ENCODE measurements around the gene MED29. TPM values are rescaled to one million over a fixed set of nuclear protein-coding genes. Genes with fewer than 3 reads are reported as not detected.
A peak's percentile ranks its signal among the peaks of the same experiment; 100 is the strongest.

The MED29 gene
- total and polyA plus RNA-seq, 2 of the 13 experiments (the other 11 are each of a cell fraction or from before 2014, with no cell fraction given), result 14.0 to 19.7 TPM

DNA sequence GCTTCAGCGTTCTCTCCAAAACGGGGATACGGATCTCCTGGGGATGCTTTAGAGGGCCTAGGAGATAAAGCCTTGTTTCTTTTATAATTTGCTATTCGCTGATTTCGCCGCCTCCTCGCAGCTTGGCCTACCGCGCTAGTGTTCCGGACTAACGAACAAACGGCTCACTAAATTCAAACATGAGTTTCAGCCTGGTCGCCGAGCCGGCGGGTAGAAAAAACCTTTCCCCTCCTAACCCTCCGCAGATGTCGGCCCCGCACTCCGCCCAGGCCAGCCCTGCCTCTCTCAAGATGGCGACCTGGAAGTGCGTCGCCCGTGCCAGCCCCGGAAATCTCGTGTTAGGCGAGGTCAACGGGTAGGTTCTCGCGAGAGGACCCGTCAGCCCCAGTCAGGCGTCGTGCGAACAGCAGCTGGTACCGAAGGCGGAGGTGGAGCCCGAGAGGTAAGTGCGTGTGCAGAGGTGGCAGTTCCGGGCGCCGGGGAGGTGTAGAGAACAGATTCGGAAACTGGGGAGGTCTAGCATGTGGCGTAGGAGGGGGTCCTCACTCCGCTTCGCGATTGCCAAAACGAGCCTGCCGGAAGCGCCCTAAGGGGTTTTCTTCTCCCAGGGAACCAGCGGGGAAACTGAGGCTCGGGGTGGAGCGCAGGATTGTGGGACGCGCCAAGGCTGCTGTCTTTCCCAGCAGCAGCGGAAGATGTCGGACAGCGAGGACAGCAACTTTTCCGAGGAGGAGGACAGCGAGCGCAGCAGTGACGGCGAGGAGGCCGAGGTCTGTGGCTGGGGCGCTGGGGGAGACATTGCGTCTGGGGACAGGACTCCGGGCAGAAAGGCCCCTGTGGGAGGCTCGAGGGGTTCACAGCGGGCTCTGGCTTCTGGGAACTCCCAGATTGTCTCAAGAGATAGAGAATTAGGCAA is 54.3 kb downstream of the MED29 start, which contains the start of gene SUPT5H (continued):
- TF ChIP-seq LRRFIP1 (CRISPR knock-in tag; conservative IDR thresholded peaks at IDR 0.05) (no peak), KDM1A (CRISPR knock-in tag; IDR thresholded peaks at IDR 0.05) (no peak), GABPA (IDR thresholded peaks at IDR 0.05; ENCODE audit: low read depth, low read length) (peak; percentile 83), GABPA (CRISPR knock-in tag; IDR thresholded peaks at IDR 0.05; ENCODE audit: low read depth) (peak; percentile 95), E2F5 (CRISPR knock-in tag; conservative IDR thresholded peaks at IDR 0.05) (no peak), ZNF615 (CRISPR knock-in tag; IDR thresholded peaks at IDR 0.05; ENCODE audit: borderline replicate concordance) (0 out of 2 replicates have a peak, but pooled peaks have one; percentile 29), MAFF (IDR thresholded peaks at IDR 0.05; ENCODE audit: low read depth, low read length) (no peak), JUN (CRISPR knock-in tag; IDR thresholded peaks at IDR 0.05) (peak; percentile 45; the same call in 1 of the 2 replicates), TIGD3 (CRISPR knock-in tag; IDR thresholded peaks at IDR 0.05; ENCODE audit: borderline replicate concordance) (no peak), ZNF33A (CRISPR knock-in tag; IDR thresholded peaks at IDR 0.05; ENCODE audit: borderline replicate concordance) (no peak; the same call in 1 of the 2 replicates), ZNF720 (CRISPR knock-in tag; IDR thresholded peaks at IDR 0.05) (no peak), RXRB (CRISPR knock-in tag; IDR thresholded peaks at IDR 0.05; ENCODE audit: borderline replicate concordance) (peak; percentile 86), ZNF446 (CRISPR knock-in tag; IDR thresholded peaks at IDR 0.05) (no peak), SALL1 (CRISPR knock-in tag; IDR thresholded peaks at IDR 0.05) (peak; percentile 91), BORCS8-MEF2B (CRISPR knock-in tag; IDR thresholded peaks at IDR 0.05) (peak; percentile 70), ZNF30 (CRISPR knock-in tag; IDR thresholded peaks at IDR 0.05) (0 out of 2 replicates have a peak, but pooled peaks have one; percentile 53), ZNF703 (CRISPR knock-in tag; IDR thresholded peaks at IDR 0.05; ENCODE audit: borderline replicate concordance) (no peak), ZNF652 (CRISPR knock-in tag; IDR thresholded peaks at IDR 0.05; ENCODE audit: borderline replicate concordance, low read depth) (no peak), E2F2 (CRISPR knock-in tag; IDR thresholded peaks at IDR 0.05; ENCODE audit: borderline replicate concordance) (no peak), ZNF101 (CRISPR knock-in tag; IDR thresholded peaks at IDR 0.05; ENCODE audit: borderline replicate concordance, low read depth) (no peak), RARA (CRISPR knock-in tag; IDR thresholded peaks at IDR 0.05) (peak; percentile 42; the same call in 1 of the 2 replicates), ZSCAN22 (CRISPR knock-in tag; IDR thresholded peaks at IDR 0.05) (0 out of 2 replicates have a peak, but pooled peaks have one; percentile 20)
- TF ChIP-seq, protein P1, sequence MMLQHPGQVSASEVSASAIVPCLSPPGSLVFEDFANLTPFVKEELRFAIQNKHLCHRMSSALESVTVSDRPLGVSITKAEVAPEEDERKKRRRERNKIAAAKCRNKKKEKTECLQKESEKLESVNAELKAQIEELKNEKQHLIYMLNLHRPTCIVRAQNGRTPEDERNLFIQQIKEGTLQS (CRISPR knock-in tag; IDR thresholded peaks at IDR 0.05), result 0 out of 2 replicates have a peak, but pooled peaks have one; percentile 43

Data from HepG2 (cell line).